Keratinocyte (primary cell): Measurements from ENCODE around the gene ACAT2. TPM values are rescaled to one million over a fixed set of nuclear protein-coding genes. Genes with fewer than 3 reads are reported as not detected.

ENCODE experiments used
- DNase-seq: peaks from one replicate; pipeline ENCODE4 v3.0.0-alpha.2; 2011; ENCODE audit warnings: low read depth, missing footprints, low spot score
- FAIRE-seq: peaks from 2 replicates; lab custom pipeline; 2011; peaks lifted over from hg19 to GRCh38; lab: Jason Lieb, UNC
- H2AFZ ChIP-seq: 2 replicates; pipeline ENCODE4 v1.6.0; 2012; ENCODE audit warnings: low read length, control low read depth, inconsistent platforms; ENCODE audit not compliant: control insufficient read depth
- H3K27ac ChIP-seq: 2 replicates; pipeline ENCODE4 v1.5.1; 2011; ENCODE audit warnings: low read length; ENCODE audit not compliant: control insufficient read depth, insufficient read depth
- H3K27me3 ChIP-seq: 3 replicates; pipeline ENCODE4 v1.6.0; 2011; ENCODE audit warnings: low read length; ENCODE audit not compliant: control insufficient read depth, insufficient read depth; ENCODE audit errors: extremely low read depth
- H3K36me3 ChIP-seq, 2 experiments: 2 replicates in 1 of 2; 3 replicates in 1 of 2; pipeline ENCODE4 v1.5.1; 2011; ENCODE audit warnings: low read length in 2 of 2, mild to moderate bottlenecking in 1 of 2; ENCODE audit not compliant: control insufficient read depth in 2 of 2, insufficient read depth in 2 of 2; ENCODE audit errors: extremely low read depth in 1 of 2
- H3K4me1 ChIP-seq: 3 replicates; pipeline ENCODE4 v1.5.1; 2011; ENCODE audit warnings: low read length; ENCODE audit not compliant: control insufficient read depth, insufficient read depth; ENCODE audit errors: extremely low read depth
- H3K4me2 ChIP-seq: 3 replicates; pipeline ENCODE4 v1.6.0; 2011; ENCODE audit warnings: low read depth, low read length; ENCODE audit not compliant: control insufficient read depth, insufficient read depth; ENCODE audit errors: extremely low read depth
- H3K4me3 ChIP-seq, 3 experiments: fragments of 200-600 bp in 1 of 3; sonication (generic) in 1 of 3; 2 replicates in 2 of 3; 3 replicates in 1 of 3; pipeline ENCODE4 v1.5.1; 2011 to 2016; ENCODE audit warnings: low read length in 3 of 3, mild to moderate bottlenecking in 3 of 3, control low read depth in 2 of 3, inconsistent platforms in 1 of 3, low read depth in 1 of 3, mixed read lengths in 1 of 3, mixed run types in 1 of 3, moderate library complexity in 1 of 3; ENCODE audit not compliant: control insufficient read depth in 2 of 3, insufficient read depth in 2 of 3; ENCODE audit errors: extremely low read depth in 1 of 3
- H3K79me2 ChIP-seq: 2 replicates; pipeline ENCODE4 v1.6.0; 2012; ENCODE audit warnings: low read length; ENCODE audit not compliant: control insufficient read depth, insufficient read depth
- H3K9ac ChIP-seq: 3 replicates; pipeline ENCODE4 v1.6.0; 2011; ENCODE audit warnings: low read length; ENCODE audit not compliant: control insufficient read depth, insufficient read depth; ENCODE audit errors: extremely low read depth
- H3K9me1 ChIP-seq: 3 replicates; pipeline ENCODE4 v1.6.0; 2011; ENCODE audit warnings: low read length; ENCODE audit not compliant: control insufficient read depth, insufficient read depth; ENCODE audit errors: extremely low read depth
- H3K9me3 ChIP-seq: 2 replicates; pipeline ENCODE4 v1.5.1; 2012; ENCODE audit warnings: low read depth, low read length; ENCODE audit not compliant: control insufficient read depth
- H4K20me1 ChIP-seq: 3 replicates; pipeline ENCODE4 v1.6.0; 2011; ENCODE audit warnings: low read length; ENCODE audit not compliant: control insufficient read depth, insufficient read depth; ENCODE audit errors: extremely low read depth
- CTCF ChIP-seq, 3 experiments: IDR thresholded peaks in 1 of 3; conservative IDR thresholded peaks in 1 of 3; optimal IDR thresholded peaks in 1 of 3; 2 replicates in 2 of 3; 3 replicates in 1 of 3; pipeline versions ENCODE3 to v1.5.1; 2011; ENCODE audit warnings: low read length in 3 of 3, mild to moderate bottlenecking in 3 of 3, moderate library complexity in 2 of 3, control low read depth in 1 of 3, inconsistent platforms in 1 of 3; ENCODE audit not compliant: insufficient read depth in 2 of 3; ENCODE audit errors: extremely low read depth in 1 of 3
- EZH2 ChIP-seq: IDR thresholded peaks from one replicate; pipeline ENCODE4 v1.6.1; 2012; ENCODE audit warnings: inconsistent platforms, mild to moderate bottlenecking, low read length, moderate library complexity
- dilution Hi-C: fragments of 300-500 bp; cut with MboI; formaldehyde crosslinking; loops from one replicate; pipeline ENCODE4 v1.7.0; 2020; ENCODE audit warnings: low sequenced_read_pairs; ENCODE audit not compliant: extremely low pct_ligation_motif_present
- polyA plus RNA-seq, 5 experiments: library from polyadenylated mRNA; depleted of rRNA in 3 of 5; stranded (reverse) in 3 of 5; stranded (forward) in 1 of 5; unstranded in 1 of 5; fragments of >200 nt; gene quantifications; 1 replicate in 1 of 5; 2 replicates in 3 of 5; 3 replicates in 1 of 5; pipeline versions ENCODE4 v1.2.1 to v1.2.3, GENCODE V29; 2011 to 2012; ENCODE audit warnings: missing spikeins in 2 of 5, low read depth in 1 of 5, low replicate concordance in 1 of 5

Gene ACAT2
- polyA plus RNA-seq, 1 donor (not counting 4 experiments of a cell fraction or from before 2014, with no cell fraction given): 205 TPM

- no peak overlapping the region for H3K9ac ChIP-seq
- H3K79me2 ChIP-seq: peaks cover 18% of the 10 kb centered on the region
- no peaks in the 10 kb centered on the region for H3K27me3 ChIP-seq
- H2AFZ ChIP-seq: no peak overlapping the region
- H3K4me3 ChIP-seq: no peak overlapping the region
- H3K4me2 ChIP-seq: no peak overlapping the region
- H4K20me1 ChIP-seq: no peaks in the 10 kb centered on the region
- H3K9me3 ChIP-seq: no peaks in the 10 kb centered on the region
- FAIRE-seq (no peak), DNase-seq (no peak)
- no peaks in the 10 kb centered on the region for H3K9me1 ChIP-seq
- no peak for TF ChIP-seq EZH2
- no peak for TF ChIP-seq CTCF (optimal IDR thresholded peaks at IDR 0.05 in 1 of 3, IDR thresholded peaks at IDR 0.05 in 1 of 3, conservative IDR thresholded peaks at IDR 0.05 in 1 of 3; ENCODE audit: extremely low read depth in 1 of 3, insufficient read depth in 2 of 3, low read length in 3 of 3)
- no peak overlapping the region for H3K27ac ChIP-seq
- dilution Hi-C loops: no loop called here
- no peaks in the 10 kb centered on the region for H3K4me1 ChIP-seq
- peaks cover 30 to 80% of the 10 kb centered on the region in 2 experiments for H3K36me3 ChIP-seq
These were observed 16.8 kb downstream of the ACAT2 start for GRCh38 chr6:159778542-159779103.

- TF ChIP-seq CTCF (optimal IDR thresholded peaks at IDR 0.05 in 1 of 3, IDR thresholded peaks at IDR 0.05 in 1 of 3, conservative IDR thresholded peaks at IDR 0.05 in 1 of 3; ENCODE audit: extremely low read depth in 1 of 3, insufficient read depth in 2 of 3, low read length in 3 of 3) (no peak), EZH2 (no peak)
- Histone ChIP-seq H3K4me2 (peak overlapping the region; percentile 77), H3K36me3 (peaks cover 9 to 37% of the 10 kb centered on the region in 2 experiments), H4K20me1 (peaks cover 10% of the 10 kb centered on the region), H3K9me3 (no peaks in the 10 kb centered on the region), H3K27me3 (no peaks in the 10 kb centered on the region), H3K9ac (peak overlapping the region; percentile 85), H2AFZ (no peak overlapping the region), H3K27ac (peak overlapping the region; percentile 83), H3K4me1 (peaks cover 30% of the 10 kb centered on the region), H3K9me1 (no peaks in the 10 kb centered on the region), H3K79me2 (peaks cover 87% of the 10 kb centered on the region), H3K4me3 (peak overlapping the region; percentile 88 to 98 (median 97))
- FAIRE-seq (no peak), DNase-seq (no peak)
- dilution Hi-C loops: no loop called here
These were observed 26.4 kb downstream of the ACAT2 start for GRCh38 chr6:159788276-159788675.
